NCI-H2171 (cell line): Measurements from ENCODE around the gene DDX10.

ENCODE experiments used
- DNase-seq: peaks from one replicate; lab custom pipeline; 2025; lab: John Stamatoyannopoulos, UW

DDX10 gene

GRCh38 chr11:108983636-108984420 lies 319.0 kb downstream of the DDX10 start:
- no peak for DNase-seq

DNA sequence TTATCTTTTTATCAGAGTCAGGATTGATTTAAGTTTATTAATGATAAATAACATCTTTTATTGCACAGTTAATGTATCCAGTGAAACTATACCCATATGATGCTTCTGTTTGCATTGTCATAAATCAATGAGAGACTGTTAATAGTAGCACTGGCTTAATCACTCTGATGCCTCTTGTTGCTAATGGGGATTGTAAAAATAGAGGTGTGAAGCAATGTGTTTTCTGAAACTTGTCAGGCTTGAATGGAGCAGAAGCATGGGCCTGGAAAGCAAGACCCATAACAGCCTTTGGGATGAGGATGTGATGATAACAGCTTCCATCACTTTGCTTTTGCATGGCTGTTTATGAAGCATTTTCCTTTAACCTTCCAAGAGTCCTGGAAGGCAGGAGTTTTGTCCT lies 319.7 kb downstream of the DDX10 start:
- no peak for DNase-seq

DNA sequence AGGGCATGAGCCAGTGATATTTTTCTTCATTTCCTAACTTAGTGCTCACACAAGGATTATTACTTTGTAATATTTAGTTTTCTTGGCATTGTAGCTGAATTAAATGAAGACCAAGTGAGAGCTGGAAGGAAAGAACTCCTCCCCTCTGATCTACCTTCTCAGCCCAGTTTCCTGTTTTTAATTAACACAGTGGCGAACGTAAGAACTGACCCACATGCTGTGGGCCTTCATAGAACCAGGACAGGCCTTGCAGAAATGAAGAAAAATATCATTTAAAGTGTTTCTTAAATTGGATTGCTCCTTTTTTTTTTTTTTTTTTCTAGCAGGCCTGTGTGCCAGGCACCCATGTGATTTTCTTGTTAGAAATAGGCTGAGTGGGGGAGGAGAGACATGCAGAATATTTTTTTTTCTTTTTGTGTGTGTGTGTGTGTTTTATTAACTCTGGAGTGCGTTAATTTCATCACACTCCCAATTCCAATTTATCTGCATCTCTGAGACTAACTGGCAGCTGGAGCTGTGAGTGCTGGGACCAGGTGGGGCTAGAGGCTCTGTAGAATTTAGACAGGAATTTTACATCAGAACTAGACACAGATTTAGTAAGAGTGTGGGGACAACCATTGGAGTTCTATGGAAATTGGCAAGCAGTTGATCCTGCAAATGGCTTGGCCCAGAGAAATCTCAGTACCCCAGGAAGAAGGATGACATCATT lies 320.5 kb downstream of the DDX10 start:
- no peak for DNase-seq

- no peak for DNase-seq
These were observed 321.0 kb downstream of the DDX10 start for GRCh38 chr11:108985945-108986279.
